HCT116 (cell line): ENCODE results near the gene CCDC73. TPM values are rescaled to one million over a fixed set of nuclear protein-coding genes. Genes with fewer than 3 reads are reported as not detected.
A peak's percentile ranks its signal among the peaks of the same experiment; 100 is the strongest.

Experiments used
- ATAC-seq: fragments of 200-7000 bp; cut with Tn5 transposase; 2 replicates; pipeline ENCODE4 v1.9.1; 2020; ENCODE audit warnings: mild to moderate bottlenecking, moderate library complexity
- BruUV-seq: library from RNA; stranded (reverse); fragments of 400-500 nt; replicated peaks from 2 replicates; lab custom pipeline; 2021; lab: Mats Ljungman, UMichigan
- CTCF ChIA-PET: fragments of 300-600 bp; sonication (Branson Sonifier 250); formaldehyde crosslinking; loops from one replicate; lab custom pipeline; 2021; ENCODE audit warnings: antibody characterized with exemption; lab: Charles Lee
- POLR2A ChIA-PET: fragments of 300-600, 350-600 bp; sonication (Branson Sonifier 250); formaldehyde crosslinking; loops from one replicate; lab custom pipeline; 2021; ENCODE audit warnings: antibody characterized with exemption; lab: Charles Lee
- RAD21 ChIA-PET, 2 experiments: fragments of 300-600 bp; sonication (Branson Sonifier 250); formaldehyde crosslinking; loops; one replicate each; lab custom pipeline; 2023; ENCODE audit warnings: low total read pairs in 2 of 2; ENCODE audit not compliant: uncharacterized antibody in 2 of 2, unreplicated experiment in 2 of 2, low non-redundant PET in 1 of 2; lab: Charles Lee
- DNase-seq: peaks from one replicate; pipeline ENCODE4 v3.0.0-alpha.2; 2010; ENCODE audit warnings: low read depth, low spot score
- H2AFZ ChIP-seq: fragments of 200-600 bp; shearing (Covaris generic), sonication (generic); 2 replicates; pipeline ENCODE4 v1.6.1; 2017; ENCODE audit warnings: low read depth, mixed run types, mixed read lengths, antibody characterized with exemption, low read length; ENCODE audit not compliant: poor library complexity, severe bottlenecking
- H3K27ac ChIP-seq: 2 replicates; pipeline ENCODE4 v1.5.1; 2012; ENCODE audit warnings: low read depth, low read length
- H3K27me3 ChIP-seq: fragments of 200-600 bp; sonication (generic); 2 replicates; pipeline ENCODE4 v1.6.1; 2016; ENCODE audit warnings: mixed run types, low read length, mixed read lengths; ENCODE audit not compliant: insufficient read depth
- H3K36me3 ChIP-seq, 2 experiments: fragments of 200-500 bp in 1 of 2; fragments of 200-600 bp in 1 of 2; sonication (Bioruptor generic) in 1 of 2; sonication (generic) in 1 of 2; 2 replicates each; pipeline versions ENCODE4 v1.5.1 to v1.6.1; 2014 to 2016; ENCODE audit warnings: low read length in 2 of 2, inconsistent platforms in 1 of 2, mixed read lengths in 1 of 2, mixed run types in 1 of 2; ENCODE audit not compliant: insufficient read depth in 2 of 2, control insufficient read depth in 1 of 2
- H3K4me1 ChIP-seq, 2 experiments: fragments of 200-600 bp in 1 of 2; sonication (generic) in 1 of 2; 2 replicates each; pipeline versions ENCODE4 v1.5.1 to v1.6.1; 2012 to 2017; ENCODE audit warnings: low read length in 2 of 2, inconsistent platforms in 1 of 2, mild to moderate bottlenecking in 1 of 2, mixed read lengths in 1 of 2, mixed run types in 1 of 2, moderate library complexity in 1 of 2; ENCODE audit not compliant: insufficient read depth in 2 of 2, control insufficient read depth in 1 of 2
- H3K4me2 ChIP-seq: fragments of 200-600 bp; sonication (generic); 2 replicates; pipeline ENCODE4 v1.6.1; 2017; ENCODE audit warnings: mixed run types, low read length, mixed read lengths
- H3K4me3 ChIP-seq, 2 experiments: fragments of 200-600 bp in 1 of 2; sonication (generic) in 1 of 2; replicated peaks in 1 of 2; 2 replicates each; pipeline ENCODE4 v1.5.1; 2011 to 2016; ENCODE audit warnings: low read length in 2 of 2, control low read depth in 1 of 2, low read depth in 1 of 2, mild to moderate bottlenecking in 1 of 2, mixed read lengths in 1 of 2, mixed run types in 1 of 2
- H3K79me2 ChIP-seq: fragments of 200-600 bp; sonication (generic); 2 replicates; pipeline ENCODE4 v1.6.1; 2017; ENCODE audit warnings: mild to moderate bottlenecking, mixed run types, low read length, moderate library complexity, mixed read lengths; ENCODE audit not compliant: insufficient read depth
- H3K9ac ChIP-seq: fragments of 200-600 bp; sonication (generic); 2 replicates; pipeline ENCODE4 v1.6.1; 2016; ENCODE audit warnings: low read length, mixed read lengths
- H3K9me2 ChIP-seq: fragments of 200-600 bp; sonication (generic), shearing (Covaris generic); 2 replicates; pipeline ENCODE4 v1.6.1; 2017; ENCODE audit warnings: mixed run types, mild to moderate bottlenecking, moderate library complexity; ENCODE audit not compliant: insufficient read depth
- H3K9me3 ChIP-seq, 2 experiments: fragments of 200-500 bp in 1 of 2; fragments of 200-600 bp in 1 of 2; sonication (Bioruptor generic) in 1 of 2; sonication (generic) in 1 of 2; 2 replicates each; pipeline ENCODE4 v1.6.1; 2014 to 2017; ENCODE audit warnings: low read length in 2 of 2, mixed read lengths in 2 of 2, inconsistent platforms in 1 of 2, low read depth in 1 of 2, mild to moderate bottlenecking in 1 of 2, mixed run types in 1 of 2, moderate library complexity in 1 of 2; ENCODE audit not compliant: control insufficient read depth in 1 of 2, insufficient read depth in 1 of 2
- H4K20me1 ChIP-seq: fragments of 200-600 bp; sonication (generic), shearing (Covaris generic); 2 replicates; pipeline ENCODE4 v1.6.1; 2017; ENCODE audit warnings: mixed run types, mild to moderate bottlenecking, moderate library complexity; ENCODE audit not compliant: insufficient read depth
- CEBPB ChIP-seq: IDR thresholded peaks from 2 replicates; pipeline ENCODE4 v1.6.1; 2012; ENCODE audit warnings: low read depth
- ELF1 ChIP-seq: IDR thresholded peaks from 2 replicates; pipeline ENCODE4 v1.6.1; 2012; ENCODE audit warnings: low read depth, borderline replicate concordance
- JUND ChIP-seq: IDR thresholded peaks from 2 replicates; pipeline ENCODE4 v1.6.1; 2012
- POLR2A ChIP-seq: IDR thresholded peaks from 2 replicates; pipeline ENCODE4 v1.7.0; 2011; ENCODE audit warnings: borderline replicate concordance; ENCODE audit not compliant: insufficient read depth, insufficient read length; ENCODE audit errors: extremely low read depth
- RAD21 ChIP-seq: IDR thresholded peaks from 2 replicates; pipeline ENCODE4 v1.6.1; 2012; ENCODE audit warnings: low read depth, mild to moderate bottlenecking
- SIN3A ChIP-seq: IDR thresholded peaks from 2 replicates; pipeline ENCODE4 v1.6.1; 2012; ENCODE audit warnings: low read depth
- TCF7L2 ChIP-seq: IDR thresholded peaks from 2 replicates; pipeline ENCODE4 v1.7.0; 2011; ENCODE audit warnings: borderline replicate concordance, inconsistent platforms; ENCODE audit not compliant: insufficient read depth, insufficient read length; ENCODE audit errors: extremely low read depth
- ZFX ChIP-seq: fragments of 450-650 bp; IDR thresholded peaks from 2 replicates; pipeline ENCODE4 v1.6.1; 2017
- ZNF274 ChIP-seq: fragments of 200-500 bp; sonication (Bioruptor generic); IDR thresholded peaks from 2 replicates; pipeline ENCODE4 v1.6.1; 2014; ENCODE audit warnings: mild to moderate bottlenecking, low read depth, low read length, inconsistent platforms
- intact Hi-C: fragments of 100-400 bp; cut with micrococcal nuclease; formaldehyde crosslinking; loops from 2 replicates; pipeline ENCODE4 v1.10.0; 2022
- total RNA-seq: library from RNA; stranded (reverse); gene quantifications from one replicate; pipeline ENCODE4 v1.2.1, GENCODE V29; 2021; ENCODE audit not compliant: unreplicated experiment
- TF ChIP-seq, protein P1 (sequence below), 3 experiments: fragments of 200-600 bp in 1 of 3; sonication (generic) in 1 of 3; IDR thresholded peaks in 2 of 3; conservative IDR thresholded peaks in 1 of 3; 2 replicates each; pipeline ENCODE4 v1.5.1; 2012 to 2017; ENCODE audit warnings: low read depth in 2 of 3, low read length in 2 of 3, antibody characterized with exemption in 1 of 3, borderline replicate concordance in 1 of 3, control low read depth in 1 of 3, mild to moderate bottlenecking in 1 of 3, mixed read lengths in 1 of 3, mixed run types in 1 of 3, moderate library complexity in 1 of 3; ENCODE audit not compliant: insufficient read depth in 1 of 3
- TF ChIP-seq, protein P2 (sequence below): IDR thresholded peaks from 2 replicates; pipeline ENCODE4 v1.6.1; 2012
- TF ChIP-seq, protein P3 (sequence below): IDR thresholded peaks from 2 replicates; pipeline ENCODE4 v1.6.1; 2012; ENCODE audit warnings: low read depth

CCDC73 gene
- total RNA-seq, 1 experiment from 2014 or later: not detected

DNA sequence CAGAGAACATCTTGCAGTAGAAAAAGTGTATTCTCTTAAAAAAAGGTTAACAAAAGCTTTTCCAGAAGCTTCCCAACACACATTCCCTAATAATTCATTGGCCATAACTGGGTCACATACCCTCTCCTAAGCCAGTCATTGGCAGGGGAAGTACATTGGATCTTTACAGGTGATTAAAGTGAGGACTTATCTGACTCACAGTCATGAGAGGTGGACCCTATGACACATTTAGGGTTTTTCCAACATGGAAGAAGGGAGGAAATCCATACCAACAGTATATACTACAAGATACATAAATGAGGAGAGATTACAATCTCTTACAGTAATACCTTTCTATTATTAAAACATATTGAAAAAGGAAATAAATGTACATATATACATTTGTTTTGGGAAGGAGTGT lies 72.2 kb downstream of the CCDC73 start:
- H2AFZ ChIP-seq: no peak overlapping the region
- H3K36me3 ChIP-seq: no peaks in the 10 kb centered on the region
- intact Hi-C loops: loop anchor here (5.0 kb wide), 1 partner anchor 235 kb away; no protein-coding TSS in a partner anchor
- no TSS peak for BruUV-seq
- H3K9ac ChIP-seq: no peak overlapping the region
- H3K79me2 ChIP-seq: no peaks in the 10 kb centered on the region
- H3K27me3 ChIP-seq: no peaks in the 10 kb centered on the region
- POLR2A ChIA-PET: no interaction called here
- DNase-seq (no peak), ATAC-seq (no peak)
- no peaks in the 10 kb centered on the region for H3K9me2 ChIP-seq
- H3K4me1 ChIP-seq: no peaks in the 10 kb centered on the region
- CTCF ChIA-PET: no interaction called here
- no peak overlapping the region for H3K4me3 ChIP-seq
- RAD21 ChIA-PET: no interaction called here
- no peaks in the 10 kb centered on the region for H4K20me1 ChIP-seq
- no peak overlapping the region for H3K27ac ChIP-seq
- no peaks in the 10 kb centered on the region for H3K9me3 ChIP-seq
- TF ChIP-seq SIN3A (no peak), ZFX (no peak), TCF7L2 (no peak), POLR2A (no peak), ZNF274 (no peak), ELF1 (no peak), CEBPB (no peak)
- TF ChIP-seq, protein P1, sequence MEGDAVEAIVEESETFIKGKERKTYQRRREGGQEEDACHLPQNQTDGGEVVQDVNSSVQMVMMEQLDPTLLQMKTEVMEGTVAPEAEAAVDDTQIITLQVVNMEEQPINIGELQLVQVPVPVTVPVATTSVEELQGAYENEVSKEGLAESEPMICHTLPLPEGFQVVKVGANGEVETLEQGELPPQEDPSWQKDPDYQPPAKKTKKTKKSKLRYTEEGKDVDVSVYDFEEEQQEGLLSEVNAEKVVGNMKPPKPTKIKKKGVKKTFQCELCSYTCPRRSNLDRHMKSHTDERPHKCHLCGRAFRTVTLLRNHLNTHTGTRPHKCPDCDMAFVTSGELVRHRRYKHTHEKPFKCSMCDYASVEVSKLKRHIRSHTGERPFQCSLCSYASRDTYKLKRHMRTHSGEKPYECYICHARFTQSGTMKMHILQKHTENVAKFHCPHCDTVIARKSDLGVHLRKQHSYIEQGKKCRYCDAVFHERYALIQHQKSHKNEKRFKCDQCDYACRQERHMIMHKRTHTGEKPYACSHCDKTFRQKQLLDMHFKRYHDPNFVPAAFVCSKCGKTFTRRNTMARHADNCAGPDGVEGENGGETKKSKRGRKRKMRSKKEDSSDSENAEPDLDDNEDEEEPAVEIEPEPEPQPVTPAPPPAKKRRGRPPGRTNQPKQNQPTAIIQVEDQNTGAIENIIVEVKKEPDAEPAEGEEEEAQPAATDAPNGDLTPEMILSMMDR (IDR thresholded peaks at IDR 0.05 in 2 of 3, conservative IDR thresholded peaks at IDR 0.05 in 1 of 3; ENCODE audit: borderline replicate concordance in 1 of 3, insufficient read depth in 1 of 3, low read depth in 2 of 3, low read length in 2 of 3): no peak
- no peak overlapping the region for H3K4me2 ChIP-seq

DNA sequence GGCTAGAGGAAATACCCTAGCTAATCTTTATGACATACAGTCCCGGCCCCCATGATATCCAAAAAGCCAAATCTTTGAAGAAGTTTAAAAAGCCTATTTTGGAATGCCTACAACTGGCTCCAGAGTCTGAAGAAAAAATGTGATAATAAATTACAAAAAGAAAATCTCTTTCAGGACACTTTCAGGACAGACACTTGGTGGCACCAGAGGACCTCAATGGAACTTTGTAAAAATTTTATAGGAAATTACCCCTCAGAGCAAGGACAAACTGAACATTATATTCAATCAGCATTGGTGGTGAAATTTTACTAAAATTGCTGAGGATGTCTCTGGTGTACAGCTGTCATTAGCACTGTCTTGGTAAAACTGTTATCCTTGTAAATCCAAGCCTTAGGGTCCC lies 81.0 kb downstream of the CCDC73 start:
- no peaks in the 10 kb centered on the region for H4K20me1 ChIP-seq
- no peak overlapping the region for H3K27ac ChIP-seq
- POLR2A ChIA-PET: no interaction called here
- BruUV-seq: no TSS peak
- RAD21 ChIA-PET: no interaction called here
- no peaks in the 10 kb centered on the region for H3K4me1 ChIP-seq
- H3K4me3 ChIP-seq: no peak overlapping the region
- H3K4me2 ChIP-seq: no peak overlapping the region
- H2AFZ ChIP-seq: peak overlapping the region; percentile 34
- no peaks in the 10 kb centered on the region for H3K9me2 ChIP-seq
- peak; percentile 8 for DNase-seq
- H3K27me3 ChIP-seq: no peaks in the 10 kb centered on the region
- no peak overlapping the region for H3K9ac ChIP-seq
- no peaks in the 10 kb centered on the region for H3K9me3 ChIP-seq
- H3K36me3 ChIP-seq: no peaks in the 10 kb centered on the region
- ATAC-seq: peak; percentile 66
- TF ChIP-seq RAD21 (peak; percentile 81), TCF7L2 (no peak), JUND (no peak)
- TF ChIP-seq, protein P2, sequence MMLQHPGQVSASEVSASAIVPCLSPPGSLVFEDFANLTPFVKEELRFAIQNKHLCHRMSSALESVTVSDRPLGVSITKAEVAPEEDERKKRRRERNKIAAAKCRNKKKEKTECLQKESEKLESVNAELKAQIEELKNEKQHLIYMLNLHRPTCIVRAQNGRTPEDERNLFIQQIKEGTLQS: no peak
- TF ChIP-seq, protein P1 (IDR thresholded peaks at IDR 0.05 in 2 of 3, conservative IDR thresholded peaks at IDR 0.05 in 1 of 3; ENCODE audit: borderline replicate concordance in 1 of 3, insufficient read depth in 1 of 3, low read depth in 2 of 3, low read length in 2 of 3): peak; percentile 55 to 69 (median 68)
- TF ChIP-seq, protein P3, sequence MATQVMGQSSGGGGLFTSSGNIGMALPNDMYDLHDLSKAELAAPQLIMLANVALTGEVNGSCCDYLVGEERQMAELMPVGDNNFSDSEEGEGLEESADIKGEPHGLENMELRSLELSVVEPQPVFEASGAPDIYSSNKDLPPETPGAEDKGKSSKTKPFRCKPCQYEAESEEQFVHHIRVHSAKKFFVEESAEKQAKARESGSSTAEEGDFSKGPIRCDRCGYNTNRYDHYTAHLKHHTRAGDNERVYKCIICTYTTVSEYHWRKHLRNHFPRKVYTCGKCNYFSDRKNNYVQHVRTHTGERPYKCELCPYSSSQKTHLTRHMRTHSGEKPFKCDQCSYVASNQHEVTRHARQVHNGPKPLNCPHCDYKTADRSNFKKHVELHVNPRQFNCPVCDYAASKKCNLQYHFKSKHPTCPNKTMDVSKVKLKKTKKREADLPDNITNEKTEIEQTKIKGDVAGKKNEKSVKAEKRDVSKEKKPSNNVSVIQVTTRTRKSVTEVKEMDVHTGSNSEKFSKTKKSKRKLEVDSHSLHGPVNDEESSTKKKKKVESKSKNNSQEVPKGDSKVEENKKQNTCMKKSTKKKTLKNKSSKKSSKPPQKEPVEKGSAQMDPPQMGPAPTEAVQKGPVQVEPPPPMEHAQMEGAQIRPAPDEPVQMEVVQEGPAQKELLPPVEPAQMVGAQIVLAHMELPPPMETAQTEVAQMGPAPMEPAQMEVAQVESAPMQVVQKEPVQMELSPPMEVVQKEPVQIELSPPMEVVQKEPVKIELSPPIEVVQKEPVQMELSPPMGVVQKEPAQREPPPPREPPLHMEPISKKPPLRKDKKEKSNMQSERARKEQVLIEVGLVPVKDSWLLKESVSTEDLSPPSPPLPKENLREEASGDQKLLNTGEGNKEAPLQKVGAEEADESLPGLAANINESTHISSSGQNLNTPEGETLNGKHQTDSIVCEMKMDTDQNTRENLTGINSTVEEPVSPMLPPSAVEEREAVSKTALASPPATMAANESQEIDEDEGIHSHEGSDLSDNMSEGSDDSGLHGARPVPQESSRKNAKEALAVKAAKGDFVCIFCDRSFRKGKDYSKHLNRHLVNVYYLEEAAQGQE: no peak
- TF ChIP-seq, all 23 proteins: peak for 2
- H3K79me2 ChIP-seq: no peaks in the 10 kb centered on the region
- intact Hi-C loops: loop anchor here (1.0 to 10.0 kb wide), 3 partner anchors 80 to 971 kb away; no protein-coding TSS in a partner anchor
- CTCF ChIA-PET: interaction anchor here (1.4 kb wide), 1 partner anchor 79 kb away, joined by 5 read pairs; no protein-coding TSS in a partner anchor
